Mammary epithelial cell (primary cell): Measurements from ENCODE around the gene DYNC2H1.

Experiments
- EZH2 ChIP-seq: IDR thresholded peaks from 2 replicates; pipeline ENCODE4 v1.6.1; 2012; ENCODE audit warnings: low read length, inconsistent platforms, borderline replicate concordance
- TF ChIP-seq, protein P1 (sequence below), 2 donors: IDR thresholded peaks in 1 of 2; conservative IDR thresholded peaks in 1 of 2; 2 replicates each; pipeline ENCODE4 v1.5.1; 2011 to 2012; ENCODE audit warnings: inconsistent platforms in 2 of 2, low read length in 2 of 2, mild to moderate bottlenecking in 2 of 2, control low read depth in 1 of 2, low read depth in 1 of 2; ENCODE audit not compliant: insufficient read depth in 1 of 2; ENCODE audit errors: extremely low read depth in 1 of 2

DNA sequence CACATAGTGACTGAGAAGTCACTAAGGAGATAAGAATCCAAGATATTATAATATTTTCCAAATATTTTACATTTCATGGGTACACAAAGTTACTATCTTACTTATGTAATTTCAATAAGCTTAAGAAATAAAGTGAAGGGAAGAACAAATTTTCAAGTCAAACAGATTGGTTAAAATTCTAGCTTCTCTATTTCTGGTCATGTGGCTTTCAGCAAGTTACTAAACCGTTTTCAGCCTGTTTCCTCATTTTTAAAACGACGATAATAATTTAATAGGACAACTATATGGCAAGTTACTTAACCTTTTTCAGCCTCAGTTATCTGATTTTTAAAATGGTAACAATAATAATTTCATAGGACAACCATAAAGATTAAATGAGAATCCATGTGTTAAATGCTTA is 32.9 kb upstream of the DYNC2H1 start:
- TF ChIP-seq, protein P1, sequence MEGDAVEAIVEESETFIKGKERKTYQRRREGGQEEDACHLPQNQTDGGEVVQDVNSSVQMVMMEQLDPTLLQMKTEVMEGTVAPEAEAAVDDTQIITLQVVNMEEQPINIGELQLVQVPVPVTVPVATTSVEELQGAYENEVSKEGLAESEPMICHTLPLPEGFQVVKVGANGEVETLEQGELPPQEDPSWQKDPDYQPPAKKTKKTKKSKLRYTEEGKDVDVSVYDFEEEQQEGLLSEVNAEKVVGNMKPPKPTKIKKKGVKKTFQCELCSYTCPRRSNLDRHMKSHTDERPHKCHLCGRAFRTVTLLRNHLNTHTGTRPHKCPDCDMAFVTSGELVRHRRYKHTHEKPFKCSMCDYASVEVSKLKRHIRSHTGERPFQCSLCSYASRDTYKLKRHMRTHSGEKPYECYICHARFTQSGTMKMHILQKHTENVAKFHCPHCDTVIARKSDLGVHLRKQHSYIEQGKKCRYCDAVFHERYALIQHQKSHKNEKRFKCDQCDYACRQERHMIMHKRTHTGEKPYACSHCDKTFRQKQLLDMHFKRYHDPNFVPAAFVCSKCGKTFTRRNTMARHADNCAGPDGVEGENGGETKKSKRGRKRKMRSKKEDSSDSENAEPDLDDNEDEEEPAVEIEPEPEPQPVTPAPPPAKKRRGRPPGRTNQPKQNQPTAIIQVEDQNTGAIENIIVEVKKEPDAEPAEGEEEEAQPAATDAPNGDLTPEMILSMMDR (conservative IDR thresholded peaks at IDR 0.05 in 1 of 2, IDR thresholded peaks at IDR 0.05 in 1 of 2; ENCODE audit: extremely low read depth in 1 of 2, insufficient read depth in 1 of 2, low read depth in 1 of 2, low read length in 2 of 2): no peak
- TF ChIP-seq EZH2: no peak
